Peyer's patch (tissue), 4 donors: Measurements from ENCODE around the gene ACTN3.
A peak's percentile ranks its signal among the peaks of the same experiment; 100 is the strongest.

Source experiments
- CTCF ChIP-seq, 6 experiments: fragments of 450-650 bp in 4 of 6; fragments of 200-600 bp in 2 of 6; sonication (generic) in 1 of 6; IDR thresholded peaks; one replicate each; pipeline ENCODE4 v1.5.1; 2017 to 2019; ENCODE audit warnings: antibody characterized with exemption in 6 of 6, mild to moderate bottlenecking in 3 of 6, moderate library complexity in 1 of 6
- POLR2A ChIP-seq, 2 donors: fragments of 450-650 bp; IDR thresholded peaks; one replicate each; pipeline ENCODE4 v1.5.1; 2017; ENCODE audit warnings: antibody characterized with exemption in 2 of 2, mild to moderate bottlenecking in 2 of 2, moderate library complexity in 2 of 2

GRCh38 chr11:66579017-66579606 lies 32.4 kb downstream of the ACTN3 start:
- peak; percentile 81 to 91 (median 88) for TF ChIP-seq CTCF (IDR thresholded peaks at IDR 0.05)
- no peak for TF ChIP-seq POLR2A (IDR thresholded peaks at IDR 0.05)
